GM19467 (cell line): ENCODE measurements around the gene POMGNT1.
"Not testable (repeated sequence)": the region's sequence is repeated elsewhere in the genome, so short reads cannot be mapped to it uniquely, and the experiment has no call there.

Experiments
- ATAC-seq: cut with Tn5 transposase; IDR thresholded peaks from one replicate; pipeline ENCODE4 v1.9.1; 2021; ENCODE audit warnings: mild to moderate bottlenecking, moderate library complexity; ENCODE audit not compliant: unreplicated experiment

The POMGNT1 gene

GRCh38 chr1:46197964-46198811 lies at the start of gene POMGNT1:
POMGNT1 (minus strand) TSS chr1:46198434; CDS start chr1:46197821, 613 bp downstream.
- peak; percentile 74 for ATAC-seq

GRCh38 chr1:46247436-46248121 lies 49.3 kb upstream of the POMGNT1 start, which contains the start of gene RAD54L:
RAD54L (plus strand) TSS chr1:46247763; CDS start chr1:46248406, 643 bp downstream.
- peak; percentile 95 for ATAC-seq

- peak; percentile 41 for ATAC-seq
Observed at GRCh38 chr1:46246548-46247435, 48.6 kb upstream of the POMGNT1 start.

GRCh38 chr1:46246136-46246535 lies 47.9 kb upstream of the POMGNT1 start:
- ATAC-seq = not testable (repeated sequence)

GRCh38 chr1:46244656-46245371 lies 46.6 kb upstream of the POMGNT1 start:
- ATAC-seq = no peak

GRCh38 chr1:46243831-46244230 lies 45.6 kb upstream of the POMGNT1 start:
- not testable (repeated sequence) for ATAC-seq

GRCh38 chr1:46242918-46243317 lies 44.7 kb upstream of the POMGNT1 start:
- no peak for ATAC-seq

- ATAC-seq = not testable (repeated sequence)
Observed at GRCh38 chr1:46241733-46242132, 43.5 kb upstream of the POMGNT1 start.

GRCh38 chr1:46238865-46239264 lies 40.6 kb upstream of the POMGNT1 start:
- not testable (repeated sequence) for ATAC-seq

GRCh38 chr1:46236882-46237281 lies 38.6 kb upstream of the POMGNT1 start:
- no peak for ATAC-seq

GRCh38 chr1:46231231-46231630 lies 33.0 kb upstream of the POMGNT1 start:
- ATAC-seq = not testable (repeated sequence)

GRCh38 chr1:46224966-46225365 lies 26.7 kb upstream of the POMGNT1 start:
- ATAC-seq = no peak

- no peak for ATAC-seq
Observed at GRCh38 chr1:46223472-46223943, 25.3 kb upstream of the POMGNT1 start.

- not testable (repeated sequence) for ATAC-seq
Observed at GRCh38 chr1:46223055-46223454, 24.8 kb upstream of the POMGNT1 start.

GRCh38 chr1:46221749-46222148 lies 23.5 kb upstream of the POMGNT1 start:
- no peak for ATAC-seq

- no peak for ATAC-seq
Observed at GRCh38 chr1:46220808-46221207, 22.6 kb upstream of the POMGNT1 start.

- ATAC-seq = no peak
Observed at GRCh38 chr1:46219551-46220520, 21.6 kb upstream of the POMGNT1 start.

- no peak for ATAC-seq
Observed at GRCh38 chr1:46218443-46218842, 20.2 kb upstream of the POMGNT1 start.

- ATAC-seq = no peak
Observed at GRCh38 chr1:46215504-46215903, 17.3 kb upstream of the POMGNT1 start.
